ENCODE results near the gene REEP6. TPM values are rescaled to one million over a fixed set of nuclear protein-coding genes. Genes with fewer than 3 reads are reported as not detected.
A peak's percentile ranks its signal among the peaks of the same experiment; 100 is the strongest.

The REEP6 gene
- total RNA-seq, 1 experiment from 2014 or later = 10.5 TPM

DNA sequence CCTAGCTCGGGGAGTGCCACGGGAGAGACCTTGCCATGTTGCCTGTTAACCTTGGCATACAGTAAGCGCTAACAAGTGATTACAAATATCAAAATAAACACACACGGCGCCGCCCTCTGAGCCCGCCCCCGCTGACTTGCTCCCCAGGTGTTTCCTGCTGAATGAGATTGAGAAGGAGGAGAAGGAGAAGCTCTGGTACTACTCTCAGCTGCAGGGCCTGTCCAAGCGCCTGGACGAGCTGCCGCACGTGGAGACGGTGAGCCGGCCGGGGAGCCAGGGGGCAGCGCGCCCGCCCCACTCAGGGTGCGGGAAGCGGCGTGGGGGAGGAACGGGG is 36.0 kb upstream of the REEP6 start:
- WGBS (ENCODE audit: extremely low coverage, insufficient read length, low lambda C conversion rate) = no CpG with 5 or more reads among the region's 22 CpGs
- Histone ChIP-seq H2BK20ac (ENCODE audit: low read depth, low read length, poor library complexity, severe bottlenecking) (no peak overlapping the region), H2BK15ac (ENCODE audit: low read depth, low read length) (no peak overlapping the region), H3K4ac (ENCODE audit: low read depth, low read length) (no peak overlapping the region), H3K18ac (ENCODE audit: insufficient read length, low read depth, low read length) (no peak overlapping the region), H2BK12ac (ENCODE audit: insufficient read length, low read depth, low read length) (no peak overlapping the region), H3K4me1 (ENCODE audit: insufficient read depth, low read length) (no peaks in the 10 kb centered on the region; the same call in 1 of the 2 replicates), H4K91ac (ENCODE audit: insufficient read length, low read depth, low read length) (no peak overlapping the region), H4K20me1 (ENCODE audit: control insufficient read depth, insufficient read depth, insufficient read length) (no peaks in the 10 kb centered on the region), H3K79me1 (ENCODE audit: insufficient read depth, low read depth, low read length, poor library complexity, severe bottlenecking) (no peaks in the 10 kb centered on the region), H3K9ac (ENCODE audit: extremely low read depth, insufficient read length, low read length) (no peak overlapping the region), H3K4me2 (ENCODE audit: insufficient read depth, insufficient read length, low read length) (no peak overlapping the region), H3K27ac (ENCODE audit: insufficient read length, low read depth, low read length) (no peak overlapping the region), H3K9me3 (ENCODE audit: control insufficient read depth, low read depth, low read length) (no peaks in the 10 kb centered on the region), H2BK120ac (ENCODE audit: low read depth, low read length, poor library complexity, severe bottlenecking) (no peak overlapping the region), H3K14ac (ENCODE audit: insufficient read depth, low read length) (no peak overlapping the region), H3K79me2 (ENCODE audit: insufficient read depth, low read length) (no peaks in the 10 kb centered on the region), H3K23me2 (ENCODE audit: insufficient read length, low read depth, low read length, poor library complexity, severe bottlenecking) (peaks cover 15% of the 10 kb centered on the region), H2BK5ac (ENCODE audit: insufficient read length, low read length) (no peak overlapping the region), H3K23ac (ENCODE audit: insufficient read length, low read depth, low read length) (no peak overlapping the region), H3K56ac (ENCODE audit: insufficient read length, low read depth, low read length) (no peak overlapping the region), H4K8ac (replicated peaks; ENCODE audit: insufficient read length, low read depth, low read length) (no peak overlapping the region), H3K27me3 (ENCODE audit: insufficient read depth, low read length) (peaks cover 10% of the 10 kb centered on the region; the same call in 1 of the 2 replicates), H2AFZ (ENCODE audit: low read length) (no peak overlapping the region), H4K5ac (ENCODE audit: insufficient read length, low read depth, low read length) (no peak overlapping the region), H2AK5ac (ENCODE audit: insufficient read length, low read length) (no peak overlapping the region), H3T11ph (ENCODE audit: low read length) (no peak overlapping the region)
- Mint-ChIP-seq H3K27ac (no peak overlapping the region), H3K36me3 (ENCODE audit: insufficient read depth in 1 of 3, low read depth in 3 of 3) (peaks cover 0 to 13% (median 5%) of the 10 kb centered on the region in 3 experiments; a peak in 3 of 7 replicates), H3K27me3 (ENCODE audit: low read depth) (peaks cover 82% of the 10 kb centered on the region), H3K4me3 (peak overlapping the region in 1 of 2 experiments; percentile 60; a peak in 2 of 5 replicates), H3K4me1 (peaks cover 12 to 37% of the 10 kb centered on the region in 2 experiments), H3K9me3 (no peaks in the 10 kb centered on the region; a peak in 1 of 5 replicates)
- TF ChIP-seq, protein P1, sequence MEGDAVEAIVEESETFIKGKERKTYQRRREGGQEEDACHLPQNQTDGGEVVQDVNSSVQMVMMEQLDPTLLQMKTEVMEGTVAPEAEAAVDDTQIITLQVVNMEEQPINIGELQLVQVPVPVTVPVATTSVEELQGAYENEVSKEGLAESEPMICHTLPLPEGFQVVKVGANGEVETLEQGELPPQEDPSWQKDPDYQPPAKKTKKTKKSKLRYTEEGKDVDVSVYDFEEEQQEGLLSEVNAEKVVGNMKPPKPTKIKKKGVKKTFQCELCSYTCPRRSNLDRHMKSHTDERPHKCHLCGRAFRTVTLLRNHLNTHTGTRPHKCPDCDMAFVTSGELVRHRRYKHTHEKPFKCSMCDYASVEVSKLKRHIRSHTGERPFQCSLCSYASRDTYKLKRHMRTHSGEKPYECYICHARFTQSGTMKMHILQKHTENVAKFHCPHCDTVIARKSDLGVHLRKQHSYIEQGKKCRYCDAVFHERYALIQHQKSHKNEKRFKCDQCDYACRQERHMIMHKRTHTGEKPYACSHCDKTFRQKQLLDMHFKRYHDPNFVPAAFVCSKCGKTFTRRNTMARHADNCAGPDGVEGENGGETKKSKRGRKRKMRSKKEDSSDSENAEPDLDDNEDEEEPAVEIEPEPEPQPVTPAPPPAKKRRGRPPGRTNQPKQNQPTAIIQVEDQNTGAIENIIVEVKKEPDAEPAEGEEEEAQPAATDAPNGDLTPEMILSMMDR (conservative IDR thresholded peaks at IDR 0.05) = no peak
- no peak for DNase-seq
